ENCODE measurements around the gene ADCY2.

ADCY2 gene

DNA sequence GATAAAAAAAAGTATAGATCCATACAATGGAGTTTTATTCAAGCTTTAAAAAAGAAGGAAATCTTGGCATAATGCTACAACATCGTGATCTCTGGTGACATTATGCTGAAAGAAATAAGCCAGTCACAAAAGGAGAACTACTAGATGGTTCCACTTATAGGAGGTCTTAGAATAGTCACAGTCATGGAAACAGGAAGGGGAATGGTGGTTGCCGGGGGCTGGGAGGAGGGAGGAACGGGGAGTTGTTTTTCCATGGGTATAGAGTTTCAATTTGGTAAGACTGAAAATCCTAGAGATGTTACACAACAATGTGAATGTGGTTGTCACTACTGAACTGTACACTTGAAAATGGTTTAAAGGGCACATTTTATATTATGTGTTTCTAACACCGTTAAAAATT lies 360.5 kb downstream of the ADCY2 start:
- Histone ChIP-seq H2AK5ac (ENCODE audit: low read length, severe bottlenecking) (no peak overlapping the region), H2BK15ac (ENCODE audit: low read depth, poor library complexity, severe bottlenecking) (no peak overlapping the region), H3K36me3 (ENCODE audit: control insufficient read depth in 1 of 2, insufficient read depth in 2 of 2, low read depth in 1 of 2, low read length in 2 of 2) (no peaks in the 10 kb centered on the region), H3K27me3 (ENCODE audit: control insufficient read depth in 1 of 2, insufficient read depth in 1 of 2, low read length in 2 of 2) (peaks cover 18 to 19% of the 10 kb centered on the region in 2 experiments), H4K8ac (ENCODE audit: low read length) (no peak overlapping the region), H3K9me3 (ENCODE audit: control insufficient read depth, low read length) (no peaks in the 10 kb centered on the region), H2AFZ (ENCODE audit: low read depth, low read length) (no peak overlapping the region), H2BK120ac (ENCODE audit: low read depth, low read length) (no peak overlapping the region), H3K27ac (ENCODE audit: low read length, poor library complexity, severe bottlenecking) (no peak overlapping the region), H2BK5ac (ENCODE audit: low read depth, low read length, poor library complexity, severe bottlenecking) (no peak overlapping the region), H3K4me1 (ENCODE audit: control insufficient read depth, insufficient read depth, low read depth, low read length) (peaks cover 6% of the 10 kb centered on the region), H3K4me3 (ENCODE audit: insufficient read depth in 1 of 2, low read depth in 1 of 2, low read length in 2 of 2) (no peak overlapping the region), H3K4me2 (ENCODE audit: low read length, poor library complexity, severe bottlenecking) (no peak overlapping the region), H3K23ac (ENCODE audit: low read length in 2 of 2) (no peak overlapping the region), H3K79me1 (replicated peaks; ENCODE audit: low read length, poor library complexity, severe bottlenecking) (no peaks in the 10 kb centered on the region), H3K4ac (ENCODE audit: low read depth in 1 of 2, low read length in 2 of 2) (no peak overlapping the region), H3K9ac (ENCODE audit: low read length) (no peak overlapping the region), H4K91ac (ENCODE audit: low read length) (no peak overlapping the region), H3K14ac (ENCODE audit: low read length in 2 of 2) (no peak overlapping the region), H2BK12ac (ENCODE audit: low read length in 2 of 2) (no peak overlapping the region), H3K18ac (ENCODE audit: low read depth in 1 of 2, low read length in 2 of 2) (no peak overlapping the region)
- WGBS = 90% methylated on average over 4 of the region's 4 CpGs
- DNase-seq = no peak

DNA sequence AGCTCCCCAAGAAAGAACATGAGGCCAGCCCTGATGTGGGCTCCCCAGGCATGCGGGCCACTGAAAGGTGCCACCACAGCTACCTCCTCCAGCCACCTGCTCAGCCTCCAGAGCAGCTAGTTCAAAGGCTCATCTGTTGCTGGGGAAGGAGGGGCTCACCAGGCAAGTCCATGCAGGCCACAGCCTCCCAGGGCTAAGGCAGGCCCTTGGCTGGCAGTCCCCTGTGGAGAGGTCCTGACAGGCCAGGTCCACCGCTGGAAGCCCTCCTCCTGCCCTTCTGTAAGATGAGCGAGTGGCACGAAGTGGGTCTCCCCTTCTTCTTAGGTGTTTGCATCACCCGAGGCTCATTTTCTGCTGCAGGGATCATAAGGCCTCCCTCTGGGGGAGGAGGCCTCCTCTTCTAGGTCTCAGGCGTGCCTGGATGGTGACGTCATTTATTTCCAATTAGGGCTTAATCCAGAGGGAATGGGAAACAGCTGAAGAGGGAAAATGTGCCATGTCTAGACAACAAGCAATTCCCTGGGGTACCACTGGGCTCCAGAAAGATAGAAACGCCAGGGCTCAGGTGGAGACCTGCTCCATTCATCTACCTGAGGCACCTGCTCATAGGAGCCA lies 363.4 kb downstream of the ADCY2 start:
- no peaks in the 10 kb centered on the region for H3K9me3 ChIP-seq (ENCODE audit: control insufficient read depth, low read length)
- peaks cover 6% of the 10 kb centered on the region for H3K4me1 ChIP-seq (ENCODE audit: control insufficient read depth, insufficient read depth, low read depth, low read length)
- no peak overlapping the region for H4K91ac ChIP-seq (ENCODE audit: low read length)
- DNase-seq = no peak
- no peaks in the 10 kb centered on the region for H3K36me3 ChIP-seq (ENCODE audit: control insufficient read depth in 1 of 2, insufficient read depth in 2 of 2, low read depth in 1 of 2, low read length in 2 of 2)
- no peak overlapping the region for H2BK12ac ChIP-seq (ENCODE audit: low read length in 2 of 2)
- no peak overlapping the region for H3K14ac ChIP-seq (ENCODE audit: low read length in 2 of 2)
- H3K79me1 ChIP-seq (replicated peaks; ENCODE audit: low read length, poor library complexity, severe bottlenecking) = no peaks in the 10 kb centered on the region
- H3K4me2 ChIP-seq (ENCODE audit: low read length, poor library complexity, severe bottlenecking) = no peak overlapping the region
- H3K27ac ChIP-seq (ENCODE audit: low read length, poor library complexity, severe bottlenecking) = no peak overlapping the region
- 76% methylated on average over 8 of the region's 8 CpGs for WGBS
- H3K27me3 ChIP-seq (ENCODE audit: control insufficient read depth in 1 of 2, insufficient read depth in 1 of 2, low read length in 2 of 2) = peaks cover 9 to 14% of the 10 kb centered on the region in 2 experiments
- no peak overlapping the region for H4K8ac ChIP-seq (ENCODE audit: low read length)
- H2AFZ ChIP-seq (ENCODE audit: low read depth, low read length) = no peak overlapping the region
- H2BK5ac ChIP-seq (ENCODE audit: low read depth, low read length, poor library complexity, severe bottlenecking) = no peak overlapping the region
- no peak overlapping the region for H2AK5ac ChIP-seq (ENCODE audit: low read length, severe bottlenecking)
- H3K9ac ChIP-seq (ENCODE audit: low read length) = no peak overlapping the region
- no peak overlapping the region for H2BK15ac ChIP-seq (ENCODE audit: low read depth, poor library complexity, severe bottlenecking)
- no peak overlapping the region for H2BK120ac ChIP-seq (ENCODE audit: low read depth, low read length)
- H3K23ac ChIP-seq (ENCODE audit: low read length in 2 of 2) = no peak overlapping the region
- no peak overlapping the region for H3K4me3 ChIP-seq (ENCODE audit: insufficient read depth in 1 of 2, low read depth in 1 of 2, low read length in 2 of 2)
- no peak overlapping the region for H3K18ac ChIP-seq (ENCODE audit: low read depth in 1 of 2, low read length in 2 of 2)
- H3K4ac ChIP-seq (ENCODE audit: low read depth in 1 of 2, low read length in 2 of 2) = no peak overlapping the region

GRCh38 chr5:7759951-7760580 lies 364.1 kb downstream of the ADCY2 start:
- no peaks in the 10 kb centered on the region for H3K36me3 ChIP-seq (ENCODE audit: control insufficient read depth in 1 of 2, insufficient read depth in 2 of 2, low read depth in 1 of 2, low read length in 2 of 2)
- 80% methylated on average over 8 of the region's 8 CpGs for WGBS
- DNase-seq = no peak
- H2BK15ac ChIP-seq (ENCODE audit: low read depth, poor library complexity, severe bottlenecking) = no peak overlapping the region
- H3K18ac ChIP-seq (ENCODE audit: low read depth in 1 of 2, low read length in 2 of 2) = no peak overlapping the region
- H3K4me1 ChIP-seq (ENCODE audit: control insufficient read depth, insufficient read depth, low read depth, low read length) = peaks cover 5% of the 10 kb centered on the region
- no peaks in the 10 kb centered on the region for H3K79me1 ChIP-seq (replicated peaks; ENCODE audit: low read length, poor library complexity, severe bottlenecking)
- no peak overlapping the region for H3K14ac ChIP-seq (ENCODE audit: low read length in 2 of 2)
- H3K27me3 ChIP-seq (ENCODE audit: control insufficient read depth in 1 of 2, insufficient read depth in 1 of 2, low read length in 2 of 2) = peaks cover 9 to 14% of the 10 kb centered on the region in 2 experiments
- H3K9ac ChIP-seq (ENCODE audit: low read length) = no peak overlapping the region
- no peaks in the 10 kb centered on the region for H3K9me3 ChIP-seq (ENCODE audit: control insufficient read depth, low read length)
- H3K23ac ChIP-seq (ENCODE audit: low read length in 2 of 2) = no peak overlapping the region
- no peak overlapping the region for H3K4me3 ChIP-seq (ENCODE audit: insufficient read depth in 1 of 2, low read depth in 1 of 2, low read length in 2 of 2)
- H2AK5ac ChIP-seq (ENCODE audit: low read length, severe bottlenecking) = no peak overlapping the region
- H4K8ac ChIP-seq (ENCODE audit: low read length) = no peak overlapping the region
- H3K27ac ChIP-seq (ENCODE audit: low read length, poor library complexity, severe bottlenecking) = no peak overlapping the region
- no peak overlapping the region for H3K4ac ChIP-seq (ENCODE audit: low read depth in 1 of 2, low read length in 2 of 2)
- no peak overlapping the region for H2AFZ ChIP-seq (ENCODE audit: low read depth, low read length)
- H4K91ac ChIP-seq (ENCODE audit: low read length) = no peak overlapping the region
- no peak overlapping the region for H2BK5ac ChIP-seq (ENCODE audit: low read depth, low read length, poor library complexity, severe bottlenecking)
- no peak overlapping the region for H2BK12ac ChIP-seq (ENCODE audit: low read length in 2 of 2)
- H2BK120ac ChIP-seq (ENCODE audit: low read depth, low read length) = no peak overlapping the region
- H3K4me2 ChIP-seq (ENCODE audit: low read length, poor library complexity, severe bottlenecking) = no peak overlapping the region

- Histone ChIP-seq H3K27me3 (ENCODE audit: control insufficient read depth in 1 of 2, insufficient read depth in 1 of 2, low read length in 2 of 2) (peaks cover 3 to 6% of the 10 kb centered on the region in 2 experiments), H3K4me1 (ENCODE audit: control insufficient read depth, insufficient read depth, low read depth, low read length) (peaks cover 4% of the 10 kb centered on the region), H3K18ac (ENCODE audit: low read depth in 1 of 2, low read length in 2 of 2) (no peak overlapping the region), H3K79me1 (replicated peaks; ENCODE audit: low read length, poor library complexity, severe bottlenecking) (no peaks in the 10 kb centered on the region), H3K4me3 (ENCODE audit: insufficient read depth in 1 of 2, low read depth in 1 of 2, low read length in 2 of 2) (no peak overlapping the region), H3K4me2 (ENCODE audit: low read length, poor library complexity, severe bottlenecking) (no peak overlapping the region), H3K27ac (ENCODE audit: low read length, poor library complexity, severe bottlenecking) (no peak overlapping the region), H4K8ac (ENCODE audit: low read length) (no peak overlapping the region), H2AK5ac (ENCODE audit: low read length, severe bottlenecking) (no peak overlapping the region), H2BK5ac (ENCODE audit: low read depth, low read length, poor library complexity, severe bottlenecking) (no peak overlapping the region), H3K9me3 (ENCODE audit: control insufficient read depth, low read length) (no peaks in the 10 kb centered on the region), H3K23ac (ENCODE audit: low read length in 2 of 2) (no peak overlapping the region), H4K91ac (ENCODE audit: low read length) (no peak overlapping the region), H3K4ac (ENCODE audit: low read depth in 1 of 2, low read length in 2 of 2) (no peak overlapping the region), H3K14ac (ENCODE audit: low read length in 2 of 2) (no peak overlapping the region), H2BK12ac (ENCODE audit: low read length in 2 of 2) (no peak overlapping the region), H3K9ac (ENCODE audit: low read length) (no peak overlapping the region), H2BK120ac (ENCODE audit: low read depth, low read length) (no peak overlapping the region), H2BK15ac (ENCODE audit: low read depth, poor library complexity, severe bottlenecking) (no peak overlapping the region), H3K36me3 (ENCODE audit: control insufficient read depth in 1 of 2, insufficient read depth in 2 of 2, low read depth in 1 of 2, low read length in 2 of 2) (no peaks in the 10 kb centered on the region), H2AFZ (ENCODE audit: low read depth, low read length) (no peak overlapping the region)
- DNase-seq = no peak
- 79% methylated on average over 2 of the region's 2 CpGs for WGBS
Measured at GRCh38 chr5:7762267-7762666, 366.3 kb downstream of the ADCY2 start.
